AG08395 (cell line): ENCODE measurements around the gene JAG2.

Experiments used
- DNase-seq: peaks from one replicate; pipeline ENCODE4 v3.0.0; 2012; ENCODE audit warnings: mixed read lengths, low spot score

The JAG2 gene

DNA sequence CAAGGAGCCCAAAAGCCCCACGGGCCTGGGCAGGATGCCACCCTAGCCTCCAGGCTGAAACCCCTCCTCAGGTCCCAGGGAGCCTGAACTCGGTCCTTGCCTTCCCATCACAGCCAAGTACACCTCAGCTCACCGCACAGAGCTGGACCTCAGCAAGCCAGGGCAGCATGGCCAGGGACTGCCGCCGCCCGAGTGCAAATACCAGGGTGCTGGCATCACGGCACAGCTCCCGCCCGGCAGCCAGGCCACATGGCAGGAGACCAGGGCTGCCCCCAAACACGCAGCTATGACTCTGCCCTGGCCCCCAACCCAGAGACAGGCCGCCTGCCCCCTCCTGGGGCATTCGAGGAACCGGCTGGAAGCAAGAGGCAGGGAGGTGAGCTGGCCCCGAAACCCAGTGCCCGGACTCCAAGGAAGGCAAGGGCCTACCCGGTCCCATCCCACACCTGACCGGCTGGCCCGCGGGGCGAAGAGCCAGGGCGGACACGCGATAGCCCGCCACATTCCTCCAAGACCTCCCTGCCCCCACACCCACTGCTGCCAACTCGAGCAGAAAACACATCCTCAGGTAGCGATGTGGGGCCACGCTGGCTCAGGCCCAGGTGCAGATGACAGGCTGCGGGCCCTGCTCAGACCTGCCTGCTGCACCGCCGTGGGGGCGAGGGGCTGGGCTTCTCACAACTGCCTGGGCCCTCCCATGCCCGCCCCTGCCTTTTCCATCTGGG lies 2.7 kb downstream of the JAG2 start:
- no peak for DNase-seq

DNA sequence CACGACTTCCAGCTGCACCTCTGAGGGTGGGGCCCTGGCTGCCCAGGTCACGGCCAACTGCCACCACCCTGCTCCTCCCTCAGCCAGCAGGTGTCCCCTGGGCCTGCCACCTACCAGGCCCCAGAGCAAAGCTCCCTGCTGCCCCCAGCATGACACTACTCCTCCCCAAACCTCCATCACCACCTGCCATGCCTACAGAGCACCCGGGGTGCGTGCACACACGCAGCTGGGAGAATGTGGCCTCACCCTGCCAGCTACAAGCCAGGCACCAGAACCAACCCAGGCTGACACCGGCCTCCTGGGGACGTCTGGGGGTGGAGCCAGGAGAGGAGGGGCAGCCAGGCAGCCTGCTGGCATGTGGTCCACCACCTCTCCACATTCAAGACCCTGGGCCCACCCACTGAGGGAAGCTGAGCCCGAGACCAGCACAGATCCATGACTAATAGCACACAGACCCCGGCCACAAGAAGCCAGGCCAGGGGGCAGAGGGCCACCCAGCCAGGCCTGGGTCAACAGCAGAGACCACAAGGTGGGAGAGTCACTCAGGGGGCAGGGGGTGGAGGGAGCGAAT lies 3.4 kb downstream of the JAG2 start:
- DNase-seq: no peak

DNA sequence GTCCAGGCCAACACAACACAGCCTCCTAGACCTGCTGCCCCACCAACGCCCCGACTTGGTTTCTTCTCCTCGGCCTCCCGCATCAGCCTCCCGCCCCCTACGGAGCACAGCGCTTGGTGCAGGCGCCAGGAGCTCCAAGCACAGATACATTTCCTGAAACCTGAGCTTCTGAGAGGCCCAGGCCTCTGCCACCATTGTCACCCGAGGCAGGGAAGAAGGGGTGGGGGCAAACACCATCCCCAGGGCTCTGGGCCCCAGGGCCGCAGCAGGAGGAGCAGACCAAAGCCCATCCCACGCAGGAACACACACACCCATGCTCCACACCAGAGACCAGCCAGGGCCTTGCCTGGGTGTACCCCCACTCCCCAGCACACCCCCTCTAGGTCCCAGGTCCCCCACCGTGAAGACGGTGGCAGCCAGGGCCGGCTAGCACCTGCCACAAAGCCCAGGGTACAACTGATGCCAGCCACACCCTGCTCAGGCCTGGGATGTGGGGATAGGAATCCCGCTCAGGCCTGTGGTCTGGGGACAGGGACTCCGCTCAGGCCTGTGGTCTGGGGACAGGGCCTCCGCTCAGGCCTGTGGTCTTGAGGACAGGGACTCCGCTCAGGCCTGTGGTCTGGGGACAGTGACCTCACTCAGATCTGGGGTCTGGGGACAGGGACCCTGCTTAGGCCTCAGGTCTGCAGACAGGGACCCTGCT lies 5.4 kb downstream of the JAG2 start:
- no peak for DNase-seq

DNA sequence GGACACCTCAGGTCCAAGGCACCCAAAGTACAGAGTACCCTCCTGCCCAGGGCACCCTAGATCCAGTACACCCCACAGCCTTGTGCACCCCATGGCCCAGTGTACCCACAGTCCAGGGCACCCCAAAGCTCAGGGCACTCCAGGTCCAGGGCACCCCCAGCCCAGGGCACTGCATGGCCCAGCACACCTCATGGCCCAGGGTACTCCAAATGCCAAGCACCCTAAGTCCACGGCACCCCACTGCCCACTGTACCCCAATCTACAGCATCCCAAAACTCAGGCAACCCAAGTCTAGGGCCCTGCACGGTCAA lies 6.0 kb downstream of the JAG2 start:
- no peak for DNase-seq

DNA sequence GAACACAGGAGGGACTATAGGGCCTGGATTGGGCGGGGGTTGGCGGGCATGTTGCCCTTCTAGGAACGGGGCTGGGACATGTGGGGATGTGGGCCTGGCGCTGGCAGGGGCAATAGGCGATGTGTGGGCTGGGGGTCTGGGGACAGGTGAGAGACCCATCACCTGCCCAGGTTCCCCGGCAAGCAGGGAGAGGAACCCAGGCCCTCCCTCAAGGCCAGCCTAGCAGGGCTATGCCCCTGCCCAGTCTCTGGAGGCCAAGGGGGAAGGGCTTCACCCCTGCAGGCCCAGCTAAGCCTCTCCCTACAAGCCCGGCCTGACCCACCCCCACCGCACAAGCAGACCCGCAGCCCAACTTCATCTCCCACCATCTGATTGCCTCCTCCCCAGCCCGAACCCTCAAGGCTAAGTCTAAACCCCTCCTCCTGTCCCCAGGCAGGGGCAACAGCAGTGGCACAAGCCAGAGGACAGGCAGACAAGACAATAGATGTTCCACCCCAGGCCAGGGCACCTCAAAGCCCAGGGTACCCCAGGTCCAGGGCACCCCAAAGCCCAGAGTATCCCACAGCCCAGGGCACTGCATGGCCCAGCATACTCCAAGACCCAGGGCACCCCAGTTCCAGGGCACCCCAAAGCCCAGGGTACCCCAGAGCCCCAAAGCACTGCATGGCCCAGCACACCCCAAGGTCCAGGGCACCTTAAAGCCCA lies 6.5 kb downstream of the JAG2 start:
- peak; percentile 42 for DNase-seq

DNA sequence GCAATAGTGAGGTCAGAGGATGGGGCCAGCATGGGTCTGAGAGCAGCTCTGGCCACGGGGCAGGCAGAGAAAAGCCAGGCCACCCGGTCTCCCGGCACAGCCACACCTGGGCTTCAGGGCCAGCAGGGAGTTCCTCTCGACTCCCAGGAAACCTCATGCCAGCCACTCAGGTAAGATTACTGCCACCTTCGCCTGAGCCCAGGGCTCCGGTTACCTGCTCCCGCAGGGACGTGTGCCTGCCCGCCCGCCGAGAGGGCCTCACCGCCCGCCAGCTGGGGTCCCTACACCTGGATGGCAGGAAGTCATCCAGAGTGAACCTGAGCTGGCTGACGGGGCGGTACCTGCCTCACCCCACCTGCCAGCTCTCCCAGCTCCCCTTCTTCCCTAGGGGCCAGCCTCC lies 7.3 kb downstream of the JAG2 start:
- no peak for DNase-seq

DNA sequence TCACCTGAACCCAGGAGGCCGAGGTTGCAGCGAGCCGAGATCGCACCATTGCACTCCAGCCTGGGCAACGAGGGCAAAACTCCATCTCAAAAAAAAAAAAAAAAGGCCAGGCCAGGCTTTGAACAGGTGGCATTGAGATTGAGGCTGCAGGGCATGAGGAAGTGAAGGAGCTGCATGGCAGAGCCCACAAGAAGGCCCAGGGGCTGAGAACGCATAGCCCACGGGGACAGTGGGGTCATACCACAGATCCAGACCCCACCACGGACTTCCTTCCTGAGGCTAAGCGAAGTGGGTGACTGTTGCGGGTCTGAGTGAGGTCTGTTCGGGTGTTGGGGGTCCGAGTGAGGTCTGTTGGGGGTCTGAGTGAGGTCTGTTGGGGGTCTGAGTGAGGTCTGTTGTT lies 7.8 kb downstream of the JAG2 start:
- DNase-seq: no peak

DNA sequence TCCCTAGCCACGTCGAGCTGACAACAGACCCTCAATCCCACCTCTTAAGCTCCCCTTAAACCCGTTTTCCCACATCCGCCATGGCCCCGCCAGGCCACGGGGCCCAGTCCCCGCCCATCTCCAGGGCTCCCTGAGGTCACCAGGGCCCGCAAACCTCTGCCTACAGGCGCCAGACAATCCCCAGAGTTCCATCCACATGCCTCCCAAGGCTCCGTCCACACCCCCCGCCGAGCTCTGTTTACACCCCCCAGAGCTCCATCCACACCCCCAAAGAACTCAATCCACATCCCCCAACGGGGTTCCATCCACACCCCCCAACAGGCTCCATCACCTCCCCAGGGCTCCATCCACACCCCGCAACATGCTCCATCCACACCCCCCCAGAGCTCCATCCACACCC lies 9.2 kb downstream of the JAG2 start:
- no peak for DNase-seq

DNA sequence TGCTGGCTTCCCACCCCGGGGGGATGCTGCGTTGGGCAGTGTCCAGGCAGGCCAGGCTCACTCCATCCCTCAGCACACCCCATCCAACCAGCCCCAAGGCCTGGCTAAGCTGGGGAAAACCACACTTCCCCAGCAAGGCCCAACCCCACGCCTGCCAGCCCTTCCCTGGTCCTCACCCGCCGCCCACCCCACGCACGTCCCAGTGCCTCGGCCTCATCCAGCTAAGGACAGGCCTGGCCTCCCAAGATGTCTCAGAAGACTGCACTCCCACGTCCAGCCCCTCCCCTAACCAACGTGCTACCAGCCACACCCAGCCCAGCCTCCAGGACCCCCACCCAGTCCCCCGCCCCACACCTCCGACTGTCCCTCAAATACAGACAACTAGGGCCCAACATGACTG lies 9.8 kb downstream of the JAG2 start:
- no peak for DNase-seq

DNA sequence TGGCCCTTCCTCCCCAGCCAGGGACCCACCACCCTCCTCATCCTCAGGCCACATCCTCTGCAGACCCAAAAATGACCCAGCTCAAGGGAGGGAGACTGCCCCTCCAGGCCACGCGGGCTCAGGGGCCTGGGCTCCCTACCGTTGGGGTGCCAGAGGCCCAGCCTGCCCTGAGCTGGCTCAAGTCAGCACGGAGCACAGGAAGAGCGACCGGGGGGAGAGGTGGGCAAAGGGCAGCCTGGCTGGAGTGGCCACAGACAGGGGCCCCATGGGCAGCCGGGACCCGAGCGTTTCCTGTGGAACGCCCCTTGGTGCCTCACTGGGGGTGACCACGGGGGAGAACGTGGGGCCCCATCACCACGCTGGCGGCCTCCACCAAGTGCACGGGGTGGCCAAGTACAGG lies 10.7 kb downstream of the JAG2 start:
- no peak for DNase-seq

DNA sequence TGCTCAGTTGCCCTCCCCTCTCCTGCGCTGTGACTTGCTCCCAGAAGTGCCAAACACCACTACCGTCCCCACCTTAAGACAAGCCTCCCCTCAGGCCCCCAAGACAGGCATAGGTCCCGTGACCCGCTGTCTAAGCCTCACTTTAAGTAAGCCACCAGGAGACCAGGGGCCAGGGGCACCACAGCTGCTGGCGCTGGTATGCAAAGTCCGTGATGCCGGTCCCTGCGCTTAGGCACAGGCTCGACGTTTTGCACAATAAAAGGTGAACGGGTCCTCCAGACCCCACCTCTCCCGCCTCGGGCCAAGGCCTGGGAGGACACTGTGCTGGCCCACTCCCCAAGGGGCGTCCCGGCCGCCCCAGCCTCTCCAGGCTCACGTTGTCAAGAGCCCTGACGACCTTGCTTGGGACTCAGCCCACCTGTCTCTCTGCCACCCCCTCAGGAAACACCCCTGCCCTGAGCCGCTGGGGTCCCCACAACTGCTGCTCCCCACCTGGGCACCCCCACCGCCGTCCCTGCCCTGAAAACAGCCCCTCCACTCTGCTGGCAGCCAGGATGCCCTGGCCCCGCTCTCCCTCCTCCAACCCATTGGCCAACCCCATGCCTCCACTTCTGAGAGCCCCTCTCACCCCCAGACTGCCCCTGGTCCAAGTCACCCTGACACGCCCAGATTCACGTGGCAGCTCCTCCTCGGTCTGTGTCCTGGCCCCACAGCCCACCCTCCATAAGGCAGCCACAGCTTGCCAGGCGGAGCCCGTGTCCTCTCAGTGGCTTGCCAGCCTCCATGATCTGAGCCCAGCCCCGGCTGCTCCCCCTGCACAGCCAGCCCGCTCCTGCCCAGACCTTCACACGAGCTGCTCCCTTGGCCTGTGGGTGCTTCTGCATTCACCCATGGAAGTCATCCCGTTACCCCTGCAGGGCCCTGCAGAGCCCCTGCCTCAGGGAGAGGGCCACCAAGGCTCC lies 11.9 kb downstream of the JAG2 start:
- DNase-seq: no peak

DNA sequence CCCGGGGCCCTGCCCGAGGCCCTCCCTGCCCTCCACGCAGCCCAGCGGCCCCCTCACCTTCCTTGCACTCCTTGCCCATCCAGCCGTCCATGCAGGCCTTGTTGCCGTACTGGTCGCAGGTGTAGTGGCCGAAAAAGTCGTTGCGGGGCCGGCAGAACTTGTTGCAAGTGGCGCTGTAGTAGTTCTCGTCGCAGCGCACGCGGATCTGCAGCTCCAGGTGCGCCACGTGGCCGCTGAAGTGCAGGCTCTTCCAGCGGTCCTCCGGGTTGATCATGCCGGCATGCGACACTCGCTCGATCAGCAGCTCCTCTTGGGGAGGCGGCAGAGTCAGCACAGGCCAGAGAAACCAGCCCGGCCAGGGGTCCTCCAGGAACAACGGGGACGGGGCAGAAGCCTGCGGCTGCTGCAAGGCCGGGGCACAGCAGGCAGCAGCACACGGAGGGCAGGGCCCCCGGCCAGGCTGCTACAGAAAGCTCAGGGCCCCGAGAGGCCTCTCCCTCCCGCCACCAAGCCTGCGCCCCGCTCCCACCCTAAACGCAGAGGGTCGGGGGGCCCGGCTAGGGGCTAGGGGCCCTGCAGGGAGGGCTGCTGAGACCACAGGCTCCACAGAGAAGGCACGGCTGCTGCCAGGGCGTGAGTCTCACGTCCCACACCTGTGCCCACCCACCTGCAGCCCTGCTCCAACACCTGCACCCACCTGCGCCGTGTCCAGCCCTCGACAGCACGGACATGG lies 12.7 kb downstream of the JAG2 start:
- no peak for DNase-seq

DNA sequence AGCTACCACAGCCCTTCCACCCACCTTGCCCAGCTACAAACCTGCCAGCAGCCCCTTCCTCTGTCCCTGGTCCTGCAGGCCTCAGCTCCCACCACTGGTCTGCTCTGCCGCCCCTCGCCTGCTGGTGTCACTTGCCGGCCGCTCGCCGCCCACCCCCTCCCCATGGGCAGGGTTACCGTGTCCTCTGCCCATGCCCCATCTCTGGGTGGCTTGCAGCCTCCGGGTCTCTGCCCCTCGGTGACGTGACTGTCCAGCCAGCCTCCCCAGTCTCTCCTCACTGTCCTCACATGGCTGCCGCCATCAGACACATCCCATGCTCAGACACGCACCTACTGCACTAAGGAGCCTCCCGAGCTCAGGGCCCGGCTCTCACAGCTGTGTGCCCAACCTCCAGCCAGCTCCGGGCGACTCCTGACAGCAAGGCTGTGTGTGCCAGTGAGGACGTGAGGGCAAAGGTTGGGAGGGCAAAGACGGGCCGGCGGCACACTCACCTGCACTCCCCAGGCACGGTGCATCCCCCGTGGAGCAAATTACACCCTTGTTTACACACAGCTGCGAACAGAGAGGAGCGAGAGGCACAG lies 13.4 kb downstream of the JAG2 start:
- DNase-seq: no peak

DNA sequence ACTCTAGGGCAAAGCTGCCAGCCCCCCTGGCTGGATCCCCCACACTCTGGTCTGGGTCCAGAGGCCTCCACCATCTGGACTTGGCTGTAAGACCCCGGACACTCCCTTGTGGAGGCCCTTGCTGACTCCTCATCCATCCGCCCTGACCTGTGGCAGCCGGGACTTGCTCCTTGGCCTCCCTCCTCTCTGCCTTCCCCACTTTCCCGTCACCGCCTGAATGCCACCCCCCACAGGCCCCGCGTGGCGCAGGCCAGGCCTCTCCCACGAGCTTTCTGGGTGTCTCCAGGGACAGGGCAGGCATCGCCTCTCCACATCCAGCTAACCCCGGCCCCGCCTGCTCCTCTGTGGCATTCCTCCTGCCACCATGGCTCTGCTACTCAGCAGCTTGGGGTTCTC lies 14.1 kb downstream of the JAG2 start:
- DNase-seq: no peak

DNA sequence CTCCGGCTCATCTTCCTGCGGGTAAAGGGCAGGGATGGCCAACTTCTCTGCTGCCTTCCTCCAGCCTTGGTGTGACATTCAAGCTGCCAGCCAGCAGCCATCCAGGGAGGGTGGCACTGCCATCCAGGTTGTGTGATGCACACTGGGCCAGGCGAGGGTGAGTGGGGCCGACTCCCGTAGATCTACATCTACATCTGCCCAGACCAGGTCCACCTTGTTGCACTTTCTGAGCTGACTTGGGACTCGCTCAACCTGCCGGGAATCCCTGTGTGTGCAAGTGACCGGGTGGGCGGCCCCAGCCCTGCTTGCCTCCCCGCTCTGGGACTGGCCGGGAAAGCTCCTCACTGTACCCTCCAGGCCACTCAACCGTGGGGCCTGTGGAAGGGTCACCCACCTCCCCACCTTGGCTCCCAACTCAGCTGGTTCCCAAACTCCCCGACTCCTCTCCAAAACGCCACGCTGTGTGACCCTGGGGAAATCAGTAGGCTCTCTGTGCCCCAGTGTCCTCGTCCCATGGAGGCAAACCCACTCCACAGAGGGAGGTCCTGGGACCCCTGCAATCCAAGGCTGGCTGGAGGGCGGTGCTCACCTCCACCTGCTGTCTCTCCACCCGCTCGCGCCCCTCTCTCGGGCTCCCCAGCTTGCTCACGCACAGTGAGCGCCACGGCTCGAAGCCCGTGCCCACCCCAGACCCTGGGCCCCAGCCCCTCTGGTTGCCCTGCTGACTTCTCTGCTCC lies 14.7 kb downstream of the JAG2 start:
- DNase-seq: no peak

DNA sequence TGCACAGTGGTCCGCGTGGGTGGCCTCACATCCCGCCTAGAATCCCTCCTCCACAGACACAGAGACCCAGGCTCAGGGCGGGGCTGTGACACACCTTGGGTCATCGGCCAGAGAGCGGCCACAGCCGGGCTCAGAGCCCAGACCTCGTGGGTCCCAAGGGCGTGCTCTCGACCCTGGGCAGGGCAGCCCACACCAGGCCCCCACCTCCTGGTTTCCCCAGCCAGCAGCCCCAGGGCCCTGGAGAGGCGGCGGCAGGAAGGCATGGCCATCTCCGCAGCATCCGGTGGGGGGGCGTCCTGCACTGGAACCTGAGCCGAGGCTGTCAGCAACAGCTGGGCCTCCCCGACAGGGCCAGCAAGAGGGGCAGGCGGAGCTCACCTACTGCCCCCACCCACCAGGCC lies 15.2 kb downstream of the JAG2 start:
- DNase-seq: no peak

DNA sequence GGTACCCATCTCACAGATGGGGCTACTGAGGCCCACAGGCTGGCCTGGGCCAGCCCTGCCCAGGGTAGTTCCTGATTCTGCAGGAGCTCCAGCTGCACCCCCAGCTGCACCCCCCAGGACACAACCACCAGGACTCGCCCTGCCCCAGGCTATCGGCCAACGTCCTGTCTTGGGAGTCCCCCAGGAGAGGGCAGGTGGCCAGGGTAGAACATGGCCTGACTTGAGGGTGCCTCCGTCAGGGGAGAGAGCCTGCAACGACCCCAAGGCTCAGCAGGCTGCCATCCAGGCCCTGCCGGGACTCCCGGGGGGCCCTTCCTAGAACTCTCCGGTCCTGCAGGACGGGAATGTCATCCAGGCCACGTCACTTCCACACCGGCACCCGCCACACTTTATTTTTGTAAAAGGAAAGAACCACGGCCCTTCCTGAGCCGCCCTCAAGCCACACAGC lies 15.8 kb downstream of the JAG2 start:
- DNase-seq: no peak

DNA sequence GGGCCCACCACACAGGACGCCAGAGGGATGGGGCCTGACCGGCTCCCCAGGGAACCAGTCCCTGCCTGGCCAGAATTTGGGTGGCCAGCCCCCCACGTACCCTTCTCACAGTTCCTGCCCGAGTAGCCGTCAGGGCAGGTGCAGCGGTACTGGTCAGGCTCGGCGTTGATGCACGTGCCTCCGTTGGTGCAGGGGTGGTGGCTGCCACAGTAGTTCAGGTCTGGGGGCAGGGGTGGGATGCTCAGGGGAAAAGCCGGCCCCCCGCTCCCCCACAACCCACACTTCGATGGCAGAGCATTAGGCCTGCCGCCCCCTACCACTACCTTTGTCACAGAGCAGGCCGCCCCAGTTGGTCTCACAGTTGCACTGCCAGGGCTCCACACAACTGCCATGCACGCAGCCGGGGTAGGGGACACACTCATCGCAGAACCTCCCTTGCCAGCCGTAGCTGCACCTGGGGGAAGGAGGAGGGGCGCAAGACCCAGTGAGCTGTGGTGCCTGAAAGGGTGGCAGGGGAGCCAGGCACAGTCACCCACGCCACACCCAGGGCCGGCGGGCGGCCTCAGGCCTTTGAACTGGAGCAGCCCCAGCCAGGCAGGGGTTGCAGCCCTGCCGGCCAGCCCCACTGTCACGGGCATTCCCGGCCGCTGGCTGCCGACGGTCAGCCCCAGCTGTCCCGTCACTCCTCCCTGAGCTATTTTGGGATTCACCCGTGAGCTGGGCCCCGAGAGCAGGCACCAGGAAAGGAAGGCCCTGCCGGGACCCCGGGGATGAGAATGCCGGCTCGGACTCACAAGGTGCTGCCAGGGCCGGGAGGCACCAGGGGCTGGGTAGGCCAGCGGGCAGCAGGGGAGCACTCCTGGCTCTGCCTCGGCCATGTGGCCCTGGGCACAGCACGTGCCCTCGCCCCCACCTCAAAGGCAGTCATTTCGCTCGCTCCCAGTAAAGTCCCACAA lies 16.5 kb downstream of the JAG2 start:
- no peak for DNase-seq
